NCI-H128 (cell line): ENCODE results near the gene CTNND2.

Experiments
- DNase-seq: peaks from one replicate; lab custom pipeline; 2025; ENCODE audit not compliant: unreplicated experiment; lab: John Stamatoyannopoulos, UW

CTNND2 gene

DNA sequence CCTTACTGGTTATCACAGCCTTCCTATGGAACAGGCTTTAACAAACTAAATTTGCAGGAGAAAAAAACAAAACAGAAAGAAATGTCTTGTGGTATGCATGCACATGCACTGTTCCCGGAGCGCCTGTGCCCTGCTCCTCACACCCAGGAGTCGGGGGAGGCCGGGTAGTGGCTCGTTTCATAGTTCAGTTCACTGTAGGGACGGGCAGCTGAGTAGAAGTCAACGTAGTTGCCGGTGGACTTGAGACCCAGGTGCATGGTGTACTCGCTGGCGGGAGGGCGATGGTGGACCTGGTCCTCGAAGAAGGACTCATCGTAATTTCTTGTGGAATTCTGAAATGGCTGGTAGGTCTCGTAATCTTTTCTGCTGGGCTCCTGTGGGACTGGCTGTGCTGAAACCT, 930.9 kb downstream of the CTNND2 start:
- no peak for DNase-seq

DNA sequence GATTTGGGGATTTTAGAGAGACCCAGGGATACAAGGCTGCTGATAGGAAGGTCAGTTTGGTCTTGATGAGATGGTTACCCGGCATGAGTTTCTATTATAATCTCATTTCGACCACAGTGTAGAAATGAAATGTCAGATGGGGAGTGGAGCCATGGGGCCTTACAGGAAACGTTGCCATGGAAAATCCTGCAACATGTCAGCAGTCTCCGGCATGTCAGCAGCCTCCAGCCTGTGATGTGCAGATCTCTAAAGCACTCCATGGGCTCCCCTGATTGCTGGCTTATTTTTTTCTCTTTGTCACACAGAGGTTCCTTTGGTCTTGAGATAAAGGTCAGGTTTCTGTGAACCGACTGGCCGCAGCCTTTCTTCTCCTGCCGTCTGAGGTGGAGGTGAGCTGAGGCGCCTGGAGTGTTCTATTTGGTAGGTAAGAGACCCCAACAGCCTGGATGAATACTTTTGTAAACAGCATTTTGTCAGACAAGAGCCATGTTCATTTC, 934.5 kb downstream of the CTNND2 start:
- DNase-seq, result no peak

DNA sequence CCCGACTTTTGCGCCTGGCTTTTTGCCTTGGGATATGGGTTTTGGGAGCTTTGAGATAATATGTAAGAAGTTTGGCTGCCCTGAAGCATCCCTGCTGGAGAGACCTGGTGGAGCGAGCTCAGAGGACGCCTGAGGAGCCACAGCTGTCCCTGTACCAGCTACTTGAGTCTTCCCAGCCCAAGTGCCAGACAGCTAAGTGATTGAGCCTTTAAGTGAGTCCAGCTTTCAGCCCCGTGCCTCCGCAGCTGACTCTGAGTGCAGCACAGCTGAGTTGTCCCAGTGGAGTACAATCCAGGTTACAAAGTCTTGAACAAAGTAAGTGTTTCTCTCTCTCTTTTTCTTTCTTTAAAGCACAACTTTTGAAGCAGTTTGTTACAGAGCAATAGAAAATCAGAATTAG, 939.4 kb downstream of the CTNND2 start:
- no peak for DNase-seq

DNA sequence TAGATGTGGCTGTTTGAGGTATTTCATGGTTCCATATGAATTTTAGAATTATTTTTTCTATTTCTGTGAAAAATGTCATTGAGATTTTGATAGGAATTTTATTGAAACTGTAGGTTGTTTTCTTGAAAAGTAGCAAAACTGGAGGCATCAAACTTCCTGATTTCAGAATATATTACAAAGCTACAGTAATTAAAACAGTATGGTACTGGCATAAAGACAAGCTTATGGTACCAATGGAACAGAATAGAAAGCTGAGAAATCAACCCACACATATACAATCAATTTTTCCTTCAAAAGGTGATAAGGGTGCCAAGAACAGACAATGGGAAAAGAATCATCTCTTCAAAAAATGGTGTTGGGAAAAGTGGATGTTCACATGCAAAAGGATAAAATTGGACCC, 945.5 kb downstream of the CTNND2 start:
- DNase-seq, result no peak

DNA sequence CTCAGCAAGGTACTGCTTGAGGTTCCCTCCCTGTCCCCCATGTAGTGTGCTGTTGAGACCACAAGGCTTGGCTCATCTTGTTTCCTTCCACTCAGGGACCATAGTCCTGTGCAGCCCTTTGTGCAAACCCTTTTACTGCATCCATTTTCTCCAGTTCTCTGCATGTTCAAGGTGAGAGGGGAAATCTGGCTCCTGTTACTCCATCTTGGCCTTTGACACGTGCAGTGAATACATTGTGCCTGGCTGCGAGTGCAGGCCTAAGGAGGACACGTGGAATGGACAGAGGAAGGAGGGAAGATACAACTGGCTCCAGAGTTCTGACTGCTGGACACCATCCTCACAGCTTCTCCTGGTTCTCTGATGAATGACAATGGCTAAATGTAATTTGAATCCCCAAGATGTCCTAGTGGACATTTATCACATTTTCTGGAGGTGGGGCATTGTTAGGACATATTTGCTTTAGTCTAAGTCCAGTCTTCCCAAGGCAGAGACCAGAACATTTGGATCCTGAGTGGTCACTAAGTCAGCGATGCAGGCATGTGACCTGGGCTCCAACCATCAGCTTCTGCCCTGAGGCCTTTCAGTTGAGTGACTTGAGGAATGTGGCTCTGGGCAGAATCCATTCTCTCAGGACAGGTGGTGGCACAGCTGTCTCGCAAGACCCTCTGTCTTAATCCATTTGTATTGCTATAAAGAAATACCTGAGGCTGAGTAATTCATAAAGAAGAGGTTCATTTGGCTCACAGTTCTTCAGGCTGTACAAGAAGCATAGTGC, 954.2 kb downstream of the CTNND2 start:
- DNase-seq, result no peak

DNA sequence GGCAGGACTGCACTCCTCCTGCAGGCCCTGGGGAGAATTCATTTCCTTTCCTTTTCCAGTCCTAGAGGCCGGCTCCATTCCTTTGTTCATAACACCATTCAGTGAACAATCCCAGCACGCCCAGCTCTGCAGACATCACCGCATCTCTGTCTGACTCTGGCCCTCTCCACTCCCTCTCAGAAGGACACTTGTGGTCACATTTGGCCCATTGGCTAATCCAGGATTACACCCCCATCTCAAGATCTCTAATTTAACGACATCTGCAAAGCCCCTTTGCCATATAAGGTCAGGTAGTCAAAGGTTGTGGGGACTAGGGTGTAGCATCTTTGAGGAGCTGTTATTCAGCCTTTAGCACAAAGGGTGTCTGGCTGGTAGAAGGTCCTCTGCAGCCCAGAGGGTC, 958.2 kb downstream of the CTNND2 start:
- no peak for DNase-seq

DNA sequence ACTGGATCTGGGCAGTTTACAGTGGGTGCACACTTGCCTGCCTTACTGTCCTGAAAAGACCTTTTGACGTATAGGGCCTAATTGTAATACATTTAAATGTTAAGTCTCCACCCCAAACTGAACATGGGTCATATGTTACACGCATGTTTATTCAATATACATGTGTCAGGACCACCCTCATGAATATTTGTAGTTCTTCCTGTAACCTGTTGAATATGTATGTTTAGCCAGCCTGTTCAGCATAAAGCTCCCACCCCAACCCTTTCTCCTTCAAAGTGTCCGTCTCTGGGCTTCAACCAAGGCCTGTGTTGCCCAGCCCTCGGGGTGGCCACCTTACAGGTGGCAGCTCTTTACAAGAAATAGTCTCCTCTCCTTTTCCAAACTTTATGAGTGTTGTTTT, 962.3 kb downstream of the CTNND2 start:
- DNase-seq, result no peak

DNA sequence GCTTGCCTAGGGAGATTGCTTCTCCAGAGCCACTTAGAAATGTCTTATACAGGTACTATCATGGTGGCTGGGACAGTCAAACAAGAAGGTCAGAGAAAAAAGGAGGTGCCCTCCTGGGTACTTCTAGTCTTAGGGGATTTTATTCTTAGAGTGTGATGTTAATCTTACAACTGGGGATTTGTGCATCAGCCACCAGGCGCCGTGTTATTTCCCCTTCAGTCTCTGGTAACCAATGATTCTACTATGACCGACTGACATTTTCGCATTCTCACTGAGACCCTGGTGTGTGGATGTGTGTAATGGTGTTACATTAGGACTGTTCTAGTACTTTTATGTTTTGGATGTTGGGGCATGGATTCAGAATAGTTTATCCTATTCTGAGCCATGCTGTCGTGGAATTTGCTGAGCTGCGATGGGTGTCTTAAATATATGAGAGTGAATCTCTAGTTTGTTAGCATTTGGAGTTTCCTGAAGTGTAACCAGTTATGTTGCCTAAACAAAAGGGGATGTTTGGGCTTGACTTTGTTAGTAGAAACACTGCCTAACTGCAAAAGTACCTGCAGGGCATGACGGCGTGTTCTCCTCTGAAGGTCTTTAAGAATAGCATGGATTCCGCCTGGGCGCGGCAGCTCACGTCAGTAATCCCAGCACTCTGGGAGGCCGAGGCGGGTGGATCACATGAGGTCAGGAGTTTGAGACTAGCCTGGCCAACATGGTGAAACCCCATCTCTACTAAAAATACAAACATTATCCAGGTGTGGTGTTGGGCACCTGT, 968.0 kb downstream of the CTNND2 start:
- DNase-seq, result no peak

DNA sequence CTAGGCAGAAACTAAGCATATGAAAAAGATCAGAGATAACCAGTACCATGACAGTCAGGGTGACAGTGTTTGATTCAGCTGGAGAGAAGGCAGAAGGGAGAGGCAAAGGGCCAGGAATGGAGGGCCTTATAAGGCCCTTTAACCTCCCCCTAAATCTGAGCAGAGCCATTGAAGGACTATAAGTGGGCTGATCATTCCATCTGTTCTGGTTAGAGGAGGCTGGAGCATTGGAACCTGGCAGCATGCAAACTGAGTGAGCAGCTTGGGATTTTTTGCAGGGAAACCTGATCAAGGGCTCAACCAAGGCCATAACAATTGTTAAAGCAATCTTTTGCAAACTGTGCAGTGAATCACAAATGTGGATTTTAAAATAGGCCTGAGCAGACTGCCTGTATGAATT, 968.7 kb downstream of the CTNND2 start:
- DNase-seq, result no peak

DNA sequence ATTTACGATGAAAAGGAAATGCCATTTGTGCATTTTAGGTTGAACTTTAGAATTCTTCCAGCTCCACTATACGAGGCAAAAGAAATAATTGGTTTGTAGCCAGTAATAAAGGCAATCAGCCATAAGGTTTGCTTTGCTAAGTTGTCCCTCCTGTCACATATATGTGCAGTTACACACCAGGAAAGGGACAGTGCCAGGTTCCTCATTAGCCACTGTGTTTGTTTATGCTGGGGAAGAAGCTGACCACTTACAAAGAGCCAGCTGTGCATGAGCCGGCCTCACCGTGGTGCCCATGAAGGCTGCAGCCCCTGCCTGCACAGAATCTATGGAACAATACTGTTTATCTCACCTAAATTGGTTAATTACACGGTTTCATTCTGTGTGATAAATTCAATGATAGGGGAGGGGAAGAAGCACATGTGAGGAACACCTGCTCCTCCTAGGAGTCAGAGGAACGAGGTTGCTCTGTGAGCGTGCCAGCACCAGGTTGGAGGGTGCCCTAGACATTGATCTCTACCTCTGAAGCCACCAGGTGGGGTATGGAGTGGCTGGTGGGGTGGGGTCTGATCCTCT, 969.4 kb downstream of the CTNND2 start:
- no peak for DNase-seq

DNA sequence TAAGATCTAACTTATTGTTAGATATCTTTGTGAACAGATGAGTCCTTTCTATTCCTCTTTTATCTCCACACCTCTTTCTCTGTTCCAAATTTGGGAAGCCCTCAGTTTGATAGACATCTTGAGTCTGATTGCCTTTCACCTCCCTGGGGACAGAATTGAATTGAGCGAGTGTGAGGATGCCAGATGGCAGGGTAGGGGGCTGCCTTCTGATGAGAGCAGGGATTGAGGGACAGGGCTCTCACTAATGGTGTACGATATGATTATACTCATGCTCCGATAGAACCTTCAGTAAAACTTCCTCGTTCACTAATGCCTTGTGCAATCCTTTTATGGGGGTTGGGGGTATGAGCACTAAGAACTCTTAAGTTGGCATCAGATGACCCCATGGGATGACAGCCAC, 971.1 kb downstream of the CTNND2 start:
- no peak for DNase-seq

DNA sequence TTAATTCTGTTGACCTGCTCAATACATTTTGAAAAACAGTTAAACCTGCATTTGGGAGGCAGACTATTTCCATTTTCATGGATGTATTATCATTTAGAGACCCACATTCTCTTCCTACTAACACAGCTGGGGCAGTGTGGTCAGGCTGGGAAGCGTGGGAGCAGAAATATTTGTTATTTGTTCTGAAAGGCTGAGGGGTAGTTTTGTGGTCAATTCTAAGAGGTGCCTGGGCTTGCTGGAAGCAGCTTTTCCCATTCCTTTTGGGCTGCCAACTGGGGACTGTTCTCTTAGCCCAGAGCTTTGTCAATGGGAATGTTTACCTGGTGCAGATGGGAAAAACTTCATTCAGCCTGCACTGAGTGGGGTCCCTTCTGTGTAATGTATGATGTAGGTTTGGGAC, 971.8 kb downstream of the CTNND2 start:
- DNase-seq, result no peak

DNA sequence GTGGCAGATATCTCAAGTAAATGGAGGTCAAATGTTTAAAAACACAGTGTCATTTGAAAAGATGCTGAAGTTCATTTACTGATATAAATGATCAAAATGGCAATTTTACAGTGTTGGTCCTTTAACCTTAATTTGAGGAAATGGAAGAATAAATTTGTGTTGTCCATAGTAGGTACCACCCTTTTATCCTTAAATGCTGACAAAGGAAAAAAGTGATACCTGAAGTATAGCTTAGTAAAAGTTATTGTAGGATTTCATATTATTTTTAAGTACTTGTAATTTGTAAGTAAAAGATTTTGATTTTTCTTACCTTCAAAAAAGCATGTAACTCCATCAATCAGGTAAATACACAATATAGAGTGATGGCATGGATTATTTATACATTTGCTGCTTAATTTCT, 976.6 kb downstream of the CTNND2 start:
- no peak for DNase-seq

DNA sequence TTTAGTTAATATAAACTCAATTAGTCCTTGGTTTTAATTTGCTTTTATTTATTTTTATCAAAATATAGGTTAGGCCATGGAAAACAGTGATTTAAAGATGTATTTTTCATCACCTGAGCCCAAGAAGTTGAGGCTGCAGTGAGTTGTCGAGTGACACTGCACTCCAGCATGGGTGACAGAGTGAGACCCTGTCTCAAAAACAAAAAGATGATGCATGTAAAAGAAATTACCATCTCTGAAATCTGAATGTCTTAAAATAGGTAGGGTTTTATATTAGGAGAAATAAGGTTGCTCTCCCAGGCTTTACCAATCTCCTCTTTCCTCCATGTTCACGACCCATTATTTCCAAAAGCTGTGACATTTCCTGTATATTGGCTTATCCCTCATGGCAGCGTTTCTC, 980.9 kb downstream of the CTNND2 start:
- DNase-seq, result no peak
